OCI-LY7 (cell line): ENCODE measurements around the gene TRAM2.

Experiments
- EZH2phosphoT487 ChIP-seq: fragments of 200-600 bp; sonication (generic); IDR thresholded peaks from 2 replicates; pipeline ENCODE4 v1.6.1; 2018; ENCODE audit warnings: low read depth, borderline replicate concordance, mild to moderate bottlenecking, mixed run types, antibody characterized with exemption, low read length, moderate library complexity, mixed read lengths
- TF ChIP-seq, protein P1 (sequence below): fragments of 200-600 bp; sonication (generic); conservative IDR thresholded peaks from 2 replicates; pipeline ENCODE4 v1.5.1; 2014; ENCODE audit warnings: mild to moderate bottlenecking, antibody characterized with exemption, low read length, moderate library complexity, mixed read lengths

DNA sequence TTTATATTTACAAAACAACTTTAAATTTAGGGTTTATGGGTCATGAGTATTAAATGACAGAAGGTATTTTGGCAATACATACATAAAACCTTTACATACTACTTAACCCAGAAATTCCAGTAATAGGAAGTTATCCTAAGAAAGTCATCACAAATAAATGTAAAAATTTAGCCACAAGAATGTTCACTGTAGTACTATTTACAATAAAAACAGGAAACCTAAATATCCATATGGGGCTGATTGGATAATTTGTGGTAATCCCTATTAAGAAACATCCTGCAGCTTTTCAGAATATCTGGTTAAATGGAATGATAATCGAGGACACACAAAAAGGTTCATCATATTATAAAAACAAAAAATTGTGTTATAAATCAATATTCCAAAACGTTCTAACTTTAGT, 44.4 kb downstream of the TRAM2 start:
- TF ChIP-seq, protein P1, sequence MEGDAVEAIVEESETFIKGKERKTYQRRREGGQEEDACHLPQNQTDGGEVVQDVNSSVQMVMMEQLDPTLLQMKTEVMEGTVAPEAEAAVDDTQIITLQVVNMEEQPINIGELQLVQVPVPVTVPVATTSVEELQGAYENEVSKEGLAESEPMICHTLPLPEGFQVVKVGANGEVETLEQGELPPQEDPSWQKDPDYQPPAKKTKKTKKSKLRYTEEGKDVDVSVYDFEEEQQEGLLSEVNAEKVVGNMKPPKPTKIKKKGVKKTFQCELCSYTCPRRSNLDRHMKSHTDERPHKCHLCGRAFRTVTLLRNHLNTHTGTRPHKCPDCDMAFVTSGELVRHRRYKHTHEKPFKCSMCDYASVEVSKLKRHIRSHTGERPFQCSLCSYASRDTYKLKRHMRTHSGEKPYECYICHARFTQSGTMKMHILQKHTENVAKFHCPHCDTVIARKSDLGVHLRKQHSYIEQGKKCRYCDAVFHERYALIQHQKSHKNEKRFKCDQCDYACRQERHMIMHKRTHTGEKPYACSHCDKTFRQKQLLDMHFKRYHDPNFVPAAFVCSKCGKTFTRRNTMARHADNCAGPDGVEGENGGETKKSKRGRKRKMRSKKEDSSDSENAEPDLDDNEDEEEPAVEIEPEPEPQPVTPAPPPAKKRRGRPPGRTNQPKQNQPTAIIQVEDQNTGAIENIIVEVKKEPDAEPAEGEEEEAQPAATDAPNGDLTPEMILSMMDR = no peak
- no peak for TF ChIP-seq EZH2phosphoT487
